Measurements from ENCODE around the gene TAF10. TPM values are rescaled to one million over a fixed set of nuclear protein-coding genes. Genes with fewer than 3 reads are reported as not detected.

The TAF10 gene
- 100 and 104 TPM in 2 replicates for total RNA-seq

GRCh38 chr11:6612213-6613041 is at the start of gene TAF10:
TAF10 (minus strand) TSS chr11:6612216; CDS start chr11:6612189, 27 bp downstream.

GRCh38 chr11:6655790-6656583 is 44.0 kb upstream of the TAF10 start, which contains the start of gene DCHS1:
DCHS1 (minus strand) TSS chr11:6655809; CDS start chr11:6641613, 14,196 bp downstream.

GRCh38 chr11:6619004-6619745 is 7.2 kb upstream of the TAF10 start, which contains the start of gene TPP1:
TPP1 (minus strand) TSS chr11:6619422; CDS start chr11:6619400, 22 bp downstream.

GRCh38 chr11:6603287-6604080 is 8.5 kb downstream of the TAF10 start, which contains the start of the genes ILK and RRP8:
ILK (plus strand) TSS chr11:6603774; CDS start chr11:6604272, 498 bp downstream.
RRP8 (minus strand) TSS chr11:6603616; CDS start chr11:6603502, 114 bp downstream.

Other genes with a start within 250 kb of the TAF10 start
- 47.6 and 53.0 TPM in 2 replicates for gene SMPD1, start 221.7 kb downstream of the TAF10 start, total RNA-seq
- 41.0 and 42.2 TPM in 2 replicates for gene APBB1, start 193.1 kb downstream of the TAF10 start, total RNA-seq
- gene HPX, start 171.2 kb downstream of the TAF10 start, total RNA-seq, result 0.45 and 0.50 TPM in 2 replicates
- 17.1 and 18.0 TPM in 2 replicates for gene TRIM3, start 138.3 kb downstream of the TAF10 start, total RNA-seq
- gene ARFIP2, start 130.9 kb downstream of the TAF10 start, total RNA-seq, result 52.3 and 56.9 TPM in 2 replicates
- gene TIMM10B, start 130.7 kb downstream of the TAF10 start, total RNA-seq, result 36.1 and 54.7 TPM in 2 replicates
- 2.0 and 2.1 TPM in 2 replicates for gene DNHD1, start 114.9 kb downstream of the TAF10 start, total RNA-seq
- 11.7 and 14.5 TPM in 2 replicates for gene RRP8, start 8.6 kb downstream of the TAF10 start, total RNA-seq
- 177 and 201 TPM in 2 replicates for gene ILK, start 8.4 kb downstream of the TAF10 start, total RNA-seq
- gene TPP1, start 7.2 kb upstream of the TAF10 start, total RNA-seq, result 23.6 and 27.2 TPM in 2 replicates
- 4.2 and 4.3 TPM in 2 replicates for gene DCHS1, start 43.6 kb upstream of the TAF10 start, total RNA-seq
- gene MRPL17, start 71.1 kb upstream of the TAF10 start, total RNA-seq, result 87.6 and 94.3 TPM in 2 replicates
- under 0.01 and 0.15 TPM in 2 replicates for gene OR2AG2, start 159.8 kb upstream of the TAF10 start, total RNA-seq
- not detected in 2 replicates for gene OR2AG1, start 170.8 kb upstream of the TAF10 start, total RNA-seq
- not detected in 2 replicates for gene OR6A2, start 187.5 kb upstream of the TAF10 start, total RNA-seq
- gene OR10A5, start 233.5 kb upstream of the TAF10 start, total RNA-seq, result not detected in 2 replicates

Data from bronchus fibroblast of lung (primary cell).